Keratinocyte (primary cell): ENCODE measurements around the gene ATP13A5. TPM values are rescaled to one million over a fixed set of nuclear protein-coding genes. Genes with fewer than 3 reads are reported as not detected.

Experiments used
- DNase-seq: peaks from one replicate; pipeline ENCODE4 v3.0.0-alpha.2; 2011; ENCODE audit warnings: low read depth, missing footprints, low spot score
- FAIRE-seq: peaks from 2 replicates; lab custom pipeline; 2011; peaks lifted over from hg19 to GRCh38; lab: Jason Lieb, UNC
- H2AFZ ChIP-seq: 2 replicates; pipeline ENCODE4 v1.6.0; 2012; ENCODE audit warnings: low read length, control low read depth, inconsistent platforms; ENCODE audit not compliant: control insufficient read depth
- H3K27ac ChIP-seq: 2 replicates; pipeline ENCODE4 v1.5.1; 2011; ENCODE audit warnings: low read length; ENCODE audit not compliant: control insufficient read depth, insufficient read depth
- H3K27me3 ChIP-seq: 3 replicates; pipeline ENCODE4 v1.6.0; 2011; ENCODE audit warnings: low read length; ENCODE audit not compliant: control insufficient read depth, insufficient read depth; ENCODE audit errors: extremely low read depth
- H3K36me3 ChIP-seq, 2 experiments: 2 replicates in 1 of 2; 3 replicates in 1 of 2; pipeline ENCODE4 v1.5.1; 2011; ENCODE audit warnings: low read length in 2 of 2, mild to moderate bottlenecking in 1 of 2; ENCODE audit not compliant: control insufficient read depth in 2 of 2, insufficient read depth in 2 of 2; ENCODE audit errors: extremely low read depth in 1 of 2
- H3K4me1 ChIP-seq: 3 replicates; pipeline ENCODE4 v1.5.1; 2011; ENCODE audit warnings: low read length; ENCODE audit not compliant: control insufficient read depth, insufficient read depth; ENCODE audit errors: extremely low read depth
- H3K4me2 ChIP-seq: 3 replicates; pipeline ENCODE4 v1.6.0; 2011; ENCODE audit warnings: low read depth, low read length; ENCODE audit not compliant: control insufficient read depth, insufficient read depth; ENCODE audit errors: extremely low read depth
- H3K4me3 ChIP-seq, 3 experiments: fragments of 200-600 bp in 1 of 3; sonication (generic) in 1 of 3; 2 replicates in 2 of 3; 3 replicates in 1 of 3; pipeline ENCODE4 v1.5.1; 2011 to 2016; ENCODE audit warnings: low read length in 3 of 3, mild to moderate bottlenecking in 3 of 3, control low read depth in 2 of 3, inconsistent platforms in 1 of 3, low read depth in 1 of 3, mixed read lengths in 1 of 3, mixed run types in 1 of 3, moderate library complexity in 1 of 3; ENCODE audit not compliant: control insufficient read depth in 2 of 3, insufficient read depth in 2 of 3; ENCODE audit errors: extremely low read depth in 1 of 3
- H3K79me2 ChIP-seq: 2 replicates; pipeline ENCODE4 v1.6.0; 2012; ENCODE audit warnings: low read length; ENCODE audit not compliant: control insufficient read depth, insufficient read depth
- H3K9ac ChIP-seq: 3 replicates; pipeline ENCODE4 v1.6.0; 2011; ENCODE audit warnings: low read length; ENCODE audit not compliant: control insufficient read depth, insufficient read depth; ENCODE audit errors: extremely low read depth
- H3K9me1 ChIP-seq: 3 replicates; pipeline ENCODE4 v1.6.0; 2011; ENCODE audit warnings: low read length; ENCODE audit not compliant: control insufficient read depth, insufficient read depth; ENCODE audit errors: extremely low read depth
- H3K9me3 ChIP-seq: 2 replicates; pipeline ENCODE4 v1.5.1; 2012; ENCODE audit warnings: low read depth, low read length; ENCODE audit not compliant: control insufficient read depth
- H4K20me1 ChIP-seq: 3 replicates; pipeline ENCODE4 v1.6.0; 2011; ENCODE audit warnings: low read length; ENCODE audit not compliant: control insufficient read depth, insufficient read depth; ENCODE audit errors: extremely low read depth
- EZH2 ChIP-seq: IDR thresholded peaks from one replicate; pipeline ENCODE4 v1.6.1; 2012; ENCODE audit warnings: inconsistent platforms, mild to moderate bottlenecking, low read length, moderate library complexity
- dilution Hi-C: fragments of 300-500 bp; cut with MboI; formaldehyde crosslinking; loops from one replicate; pipeline ENCODE4 v1.7.0; 2020; ENCODE audit warnings: low sequenced_read_pairs; ENCODE audit not compliant: extremely low pct_ligation_motif_present
- polyA plus RNA-seq, 5 experiments: library from polyadenylated mRNA; depleted of rRNA in 3 of 5; stranded (reverse) in 3 of 5; stranded (forward) in 1 of 5; unstranded in 1 of 5; fragments of >200 nt; gene quantifications; 1 replicate in 1 of 5; 2 replicates in 3 of 5; 3 replicates in 1 of 5; pipeline versions ENCODE4 v1.2.1 to v1.2.3, GENCODE V29; 2011 to 2012; ENCODE audit warnings: missing spikeins in 2 of 5, low read depth in 1 of 5, low replicate concordance in 1 of 5
- TF ChIP-seq, protein P1 (sequence below), 3 experiments: IDR thresholded peaks in 1 of 3; conservative IDR thresholded peaks in 1 of 3; optimal IDR thresholded peaks in 1 of 3; 2 replicates in 2 of 3; 3 replicates in 1 of 3; pipeline versions ENCODE3 to v1.5.1; 2011; ENCODE audit warnings: low read length in 3 of 3, mild to moderate bottlenecking in 3 of 3, moderate library complexity in 2 of 3, control low read depth in 1 of 3, inconsistent platforms in 1 of 3; ENCODE audit not compliant: insufficient read depth in 2 of 3; ENCODE audit errors: extremely low read depth in 1 of 3

Gene ATP13A5
- polyA plus RNA-seq, 1 donor (not counting 4 experiments of a cell fraction or from before 2014, with no cell fraction given) = not detected

DNA sequence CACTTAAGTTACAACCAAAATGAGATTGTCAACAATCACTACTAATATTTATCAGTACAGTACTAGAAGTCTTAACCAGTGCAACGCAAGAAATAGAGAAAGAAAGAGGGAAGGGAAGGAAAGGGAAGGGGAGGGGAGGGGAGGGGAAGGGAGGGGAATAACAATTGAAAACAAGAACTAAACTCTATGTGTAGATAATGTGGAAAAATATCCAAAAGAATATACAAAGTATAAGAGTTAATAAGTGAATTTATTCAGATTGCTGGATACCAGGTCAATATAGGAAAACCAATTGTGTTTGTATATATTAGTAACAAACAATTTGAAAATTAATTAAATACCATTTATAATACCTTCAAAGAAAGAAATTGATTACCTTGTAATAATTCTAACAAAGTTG, 10.7 kb downstream of the ATP13A5 start:
- dilution Hi-C loops = no loop called here
- Histone ChIP-seq H3K4me3 (no peak overlapping the region), H3K9me1 (no peaks in the 10 kb centered on the region), H3K27me3 (no peaks in the 10 kb centered on the region), H3K27ac (no peak overlapping the region), H3K9me3 (no peaks in the 10 kb centered on the region), H3K36me3 (no peaks in the 10 kb centered on the region), H3K79me2 (no peaks in the 10 kb centered on the region), H3K9ac (no peak overlapping the region), H4K20me1 (no peaks in the 10 kb centered on the region), H2AFZ (no peak overlapping the region), H3K4me2 (no peak overlapping the region), H3K4me1 (no peaks in the 10 kb centered on the region)
- DNase-seq = no peak
- no peak for FAIRE-seq
- TF ChIP-seq, protein P1, sequence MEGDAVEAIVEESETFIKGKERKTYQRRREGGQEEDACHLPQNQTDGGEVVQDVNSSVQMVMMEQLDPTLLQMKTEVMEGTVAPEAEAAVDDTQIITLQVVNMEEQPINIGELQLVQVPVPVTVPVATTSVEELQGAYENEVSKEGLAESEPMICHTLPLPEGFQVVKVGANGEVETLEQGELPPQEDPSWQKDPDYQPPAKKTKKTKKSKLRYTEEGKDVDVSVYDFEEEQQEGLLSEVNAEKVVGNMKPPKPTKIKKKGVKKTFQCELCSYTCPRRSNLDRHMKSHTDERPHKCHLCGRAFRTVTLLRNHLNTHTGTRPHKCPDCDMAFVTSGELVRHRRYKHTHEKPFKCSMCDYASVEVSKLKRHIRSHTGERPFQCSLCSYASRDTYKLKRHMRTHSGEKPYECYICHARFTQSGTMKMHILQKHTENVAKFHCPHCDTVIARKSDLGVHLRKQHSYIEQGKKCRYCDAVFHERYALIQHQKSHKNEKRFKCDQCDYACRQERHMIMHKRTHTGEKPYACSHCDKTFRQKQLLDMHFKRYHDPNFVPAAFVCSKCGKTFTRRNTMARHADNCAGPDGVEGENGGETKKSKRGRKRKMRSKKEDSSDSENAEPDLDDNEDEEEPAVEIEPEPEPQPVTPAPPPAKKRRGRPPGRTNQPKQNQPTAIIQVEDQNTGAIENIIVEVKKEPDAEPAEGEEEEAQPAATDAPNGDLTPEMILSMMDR (optimal IDR thresholded peaks at IDR 0.05 in 1 of 3, IDR thresholded peaks at IDR 0.05 in 1 of 3, conservative IDR thresholded peaks at IDR 0.05 in 1 of 3; ENCODE audit: extremely low read depth in 1 of 3, insufficient read depth in 2 of 3, low read length in 3 of 3) = no peak
- TF ChIP-seq EZH2 = no peak

DNA sequence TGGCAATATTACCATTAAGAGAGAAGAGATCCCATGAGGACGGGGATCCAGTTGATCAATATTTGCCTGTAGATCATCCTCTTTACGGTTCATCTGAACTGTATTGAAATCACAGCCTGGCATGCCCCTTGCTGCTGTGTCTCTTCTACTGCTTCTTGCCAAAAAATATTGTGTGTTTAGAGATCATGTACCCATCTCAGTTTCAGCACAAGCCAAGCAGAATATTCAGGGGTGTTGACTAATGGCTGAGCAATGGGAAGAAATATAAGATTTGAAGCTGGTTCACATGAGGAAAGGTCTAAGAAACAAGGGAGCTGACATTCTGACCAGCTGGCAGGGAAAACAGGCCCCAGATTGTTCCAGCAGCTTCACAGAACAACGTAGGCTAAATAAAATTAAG, 21.3 kb downstream of the ATP13A5 start:
- no peaks in the 10 kb centered on the region for H3K9me1 ChIP-seq
- FAIRE-seq = no peak
- H3K4me3 ChIP-seq = no peak overlapping the region
- no peaks in the 10 kb centered on the region for H3K27me3 ChIP-seq
- H4K20me1 ChIP-seq = no peaks in the 10 kb centered on the region
- no peak for DNase-seq
- no peaks in the 10 kb centered on the region for H3K36me3 ChIP-seq
- no peak for TF ChIP-seq EZH2
- TF ChIP-seq, protein P1 (optimal IDR thresholded peaks at IDR 0.05 in 1 of 3, IDR thresholded peaks at IDR 0.05 in 1 of 3, conservative IDR thresholded peaks at IDR 0.05 in 1 of 3; ENCODE audit: extremely low read depth in 1 of 3, insufficient read depth in 2 of 3, low read length in 3 of 3) = no peak
- H3K9ac ChIP-seq = no peak overlapping the region
- no peak overlapping the region for H2AFZ ChIP-seq
- H3K79me2 ChIP-seq = no peaks in the 10 kb centered on the region
- dilution Hi-C loops = no loop called here
- H3K4me2 ChIP-seq = no peak overlapping the region
- H3K9me3 ChIP-seq = no peaks in the 10 kb centered on the region
- no peak overlapping the region for H3K27ac ChIP-seq
- no peaks in the 10 kb centered on the region for H3K4me1 ChIP-seq
